ENCODE results near the gene GGT6. TPM values are rescaled to one million over a fixed set of nuclear protein-coding genes. Genes with fewer than 3 reads are reported as not detected.

The GGT6 gene
- total RNA-seq, 2 experiments from 2014 or later, result not detected

DNA sequence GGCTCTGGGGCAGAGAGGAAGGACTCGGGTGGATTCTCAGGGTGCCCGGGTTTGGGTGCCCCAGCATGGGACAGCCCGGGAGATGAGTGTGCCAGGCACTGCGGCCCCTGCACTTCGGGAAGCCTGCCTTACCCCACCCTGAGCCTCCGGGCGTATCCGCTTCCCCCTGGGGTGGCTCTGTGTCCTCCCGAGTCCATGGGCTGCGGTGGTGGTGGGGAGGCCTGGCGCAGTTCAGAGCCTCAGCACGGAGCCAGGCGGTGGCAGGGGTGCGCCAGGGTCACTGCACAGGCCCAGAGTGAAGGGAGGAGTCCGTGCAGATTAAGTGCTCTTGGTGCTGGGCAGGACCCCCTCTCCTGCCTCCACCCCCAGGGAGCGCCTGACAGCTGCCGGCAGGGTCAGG is 25.9 kb downstream of the GGT6 start:
- DNase-seq (no peak), ATAC-seq (no peak)
- CTCF ChIA-PET, result no interaction called here
- Mint-ChIP-seq H3K36me3 (no peaks in the 10 kb centered on the region), H3K27ac (no peak overlapping the region), H3K4me1 (peaks cover 6% of the 10 kb centered on the region), H3K9me3 (ENCODE audit: low read depth) (no peaks in the 10 kb centered on the region), H3K27me3 (peaks cover 3% of the 10 kb centered on the region), H3K4me3 (no peak overlapping the region)

DNA sequence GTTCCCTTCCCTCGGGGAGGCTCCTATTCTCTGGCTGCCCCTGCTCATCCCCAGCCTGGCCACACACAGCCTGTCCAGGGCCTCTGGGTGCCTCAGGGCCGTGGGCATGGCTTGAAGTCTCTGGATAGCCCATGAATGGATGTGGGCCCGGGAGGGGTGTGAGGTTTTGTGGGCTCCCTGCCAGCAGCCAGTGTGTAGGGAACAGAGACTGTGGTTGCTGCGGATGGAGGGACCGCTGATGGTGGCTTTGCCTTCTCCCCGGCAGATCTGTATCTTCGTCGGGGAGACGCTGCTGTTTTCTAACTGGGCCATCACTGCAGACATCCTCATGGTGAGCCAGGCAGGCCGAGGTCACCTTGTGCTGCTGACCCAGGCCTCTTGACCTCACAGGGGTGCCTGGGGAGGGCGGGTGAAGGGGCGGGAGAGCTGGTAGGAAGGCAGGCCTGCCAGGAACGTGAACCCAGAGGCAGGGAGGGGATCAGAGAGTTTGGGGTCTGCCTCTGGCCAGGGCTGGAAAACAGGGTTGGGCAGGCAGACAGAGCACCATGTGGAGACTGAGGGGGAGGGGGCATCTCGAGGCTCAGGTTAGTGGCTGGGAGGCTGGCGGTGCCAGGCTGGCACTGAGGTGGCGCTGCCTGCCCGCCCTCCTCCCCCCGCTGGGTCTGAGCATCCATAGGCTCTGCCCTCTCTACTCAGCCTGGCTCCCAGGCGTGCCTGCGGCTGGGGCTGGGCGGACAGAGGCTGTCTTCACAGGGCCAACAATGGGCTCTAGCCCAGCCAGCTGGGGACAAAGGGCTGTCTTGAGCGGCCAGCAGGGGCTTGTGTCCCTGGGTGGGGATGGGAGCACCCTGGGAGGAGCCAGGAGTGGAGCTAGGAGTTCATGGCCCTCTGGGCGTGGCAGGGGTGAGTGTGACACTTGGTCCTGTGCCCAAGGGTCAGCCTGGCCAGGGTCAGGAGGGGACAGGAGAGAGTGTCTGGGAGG is 26.6 kb downstream of the GGT6 start:
- CTCF ChIA-PET, result no interaction called here
- Mint-ChIP-seq H3K4me1 (peaks cover 6% of the 10 kb centered on the region), H3K4me3 (no peak overlapping the region), H3K9me3 (ENCODE audit: low read depth) (no peaks in the 10 kb centered on the region), H3K27me3 (peaks cover 5% of the 10 kb centered on the region), H3K27ac (no peak overlapping the region), H3K36me3 (no peaks in the 10 kb centered on the region)
- no peak for ATAC-seq
- peak; percentile 47 for DNase-seq

DNA sequence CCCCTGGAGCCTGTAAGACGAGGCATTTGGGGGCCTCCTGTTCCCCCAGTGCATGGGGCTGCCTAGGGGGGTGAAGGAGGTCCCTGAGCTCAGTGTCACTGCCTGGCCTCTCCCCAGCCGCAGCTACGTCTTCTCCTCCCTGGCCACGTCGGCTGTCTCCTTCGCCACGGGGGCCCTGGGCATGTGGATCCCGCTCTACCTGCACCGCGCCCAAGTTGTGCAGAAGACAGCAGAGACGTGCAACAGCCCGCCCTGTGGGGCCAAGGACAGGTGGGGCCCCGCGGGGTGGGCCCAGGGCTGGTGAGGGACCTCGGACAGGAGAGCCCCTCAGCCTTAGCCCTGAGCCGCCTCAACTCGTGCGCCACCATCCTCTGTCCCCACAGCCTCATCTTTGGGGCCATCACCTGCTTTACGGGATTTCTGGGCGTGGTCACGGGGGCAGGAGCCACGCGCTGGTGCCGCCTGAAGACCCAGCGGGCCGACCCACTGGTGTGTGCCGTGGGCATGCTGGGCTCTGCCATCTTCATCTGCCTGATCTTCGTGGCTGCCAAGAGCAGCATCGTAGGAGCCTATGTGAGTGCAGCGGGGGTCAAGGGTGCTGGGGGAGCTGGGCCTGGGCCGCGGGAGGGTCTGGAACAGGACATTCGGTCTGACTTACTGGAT is 27.4 kb downstream of the GGT6 start:
- no peak for DNase-seq
- Mint-ChIP-seq H3K9me3 (ENCODE audit: low read depth) (no peaks in the 10 kb centered on the region), H3K36me3 (no peaks in the 10 kb centered on the region), H3K27ac (no peak overlapping the region), H3K4me1 (peaks cover 6% of the 10 kb centered on the region), H3K4me3 (no peak overlapping the region), H3K27me3 (peaks cover 5% of the 10 kb centered on the region)
- CTCF ChIA-PET, result interaction anchor here (1.0 kb wide), 1 partner anchor 112 kb away, joined by 4 read pairs; no protein-coding TSS in a partner anchor
- ATAC-seq, result no peak

- no peak for ATAC-seq
- CTCF ChIA-PET, result interaction anchor here (1.0 kb wide), 1 partner anchor 111 kb away, joined by 4 read pairs; no protein-coding TSS in a partner anchor
- Mint-ChIP-seq H3K9me3 (ENCODE audit: low read depth) (no peaks in the 10 kb centered on the region), H3K4me1 (peaks cover 6% of the 10 kb centered on the region), H3K4me3 (no peak overlapping the region), H3K27me3 (peaks cover 8% of the 10 kb centered on the region), H3K36me3 (no peaks in the 10 kb centered on the region), H3K27ac (no peak overlapping the region)
- DNase-seq, result no peak
Observed at GRCh38 chr17:4531988-4532736, 28.2 kb downstream of the GGT6 start.

DNA sequence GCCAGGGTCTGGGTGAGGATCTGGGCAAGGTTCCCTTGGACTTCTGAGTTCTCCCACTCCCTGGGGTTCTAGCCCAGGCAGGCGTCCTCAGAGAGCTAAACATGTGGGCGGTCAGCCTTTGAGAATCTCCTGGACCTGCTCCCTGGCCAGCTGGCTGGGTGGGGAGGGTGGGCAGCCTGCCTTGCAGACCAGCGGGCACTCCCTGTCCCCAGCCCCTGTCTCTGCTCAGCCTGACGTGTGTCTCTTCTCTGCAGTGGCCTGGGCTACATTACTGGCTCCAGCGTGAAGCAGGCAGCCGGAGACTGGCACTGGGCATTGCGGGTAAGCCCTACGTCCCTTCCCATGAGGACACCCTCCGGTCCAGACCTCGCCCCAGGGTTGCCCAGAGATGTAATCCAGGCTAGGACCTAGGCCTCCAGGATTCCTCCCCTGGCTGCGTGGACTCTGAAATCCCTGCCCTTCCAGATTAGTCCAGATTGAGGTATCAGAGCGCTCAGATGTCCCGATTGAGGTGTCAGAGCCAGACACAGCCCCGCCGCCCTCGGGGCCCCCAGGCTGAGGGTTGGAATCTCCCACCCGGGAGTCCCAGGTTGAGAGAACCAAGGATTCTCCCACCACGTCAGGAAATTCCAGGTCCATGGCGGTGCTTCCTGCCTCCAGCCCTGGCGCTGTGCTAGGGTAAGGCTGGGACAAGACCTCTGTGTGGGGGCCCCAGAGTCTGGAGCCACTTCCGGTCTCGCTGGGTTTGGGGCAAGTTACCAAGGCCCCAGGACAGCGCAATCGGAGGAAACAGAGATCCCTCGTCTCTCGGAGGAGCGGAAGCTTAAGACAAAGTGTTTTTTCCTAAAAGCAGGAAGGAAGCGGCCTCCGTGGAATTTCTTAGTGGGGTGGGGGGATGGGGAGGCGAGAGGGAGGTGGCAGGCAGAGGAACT is 29.3 kb downstream of the GGT6 start:
- Mint-ChIP-seq H3K36me3 (no peaks in the 10 kb centered on the region), H3K4me1 (peaks cover 6% of the 10 kb centered on the region), H3K4me3 (no peak overlapping the region), H3K27ac (no peak overlapping the region), H3K9me3 (ENCODE audit: low read depth) (no peaks in the 10 kb centered on the region), H3K27me3 (peaks cover 11% of the 10 kb centered on the region)
- CTCF ChIA-PET, result interaction anchor here (1.0 kb wide), 1 partner anchor 26 kb away, joined by 3 read pairs; no protein-coding TSS in a partner anchor
- DNase-seq (no peak), ATAC-seq (no peak)

DNA sequence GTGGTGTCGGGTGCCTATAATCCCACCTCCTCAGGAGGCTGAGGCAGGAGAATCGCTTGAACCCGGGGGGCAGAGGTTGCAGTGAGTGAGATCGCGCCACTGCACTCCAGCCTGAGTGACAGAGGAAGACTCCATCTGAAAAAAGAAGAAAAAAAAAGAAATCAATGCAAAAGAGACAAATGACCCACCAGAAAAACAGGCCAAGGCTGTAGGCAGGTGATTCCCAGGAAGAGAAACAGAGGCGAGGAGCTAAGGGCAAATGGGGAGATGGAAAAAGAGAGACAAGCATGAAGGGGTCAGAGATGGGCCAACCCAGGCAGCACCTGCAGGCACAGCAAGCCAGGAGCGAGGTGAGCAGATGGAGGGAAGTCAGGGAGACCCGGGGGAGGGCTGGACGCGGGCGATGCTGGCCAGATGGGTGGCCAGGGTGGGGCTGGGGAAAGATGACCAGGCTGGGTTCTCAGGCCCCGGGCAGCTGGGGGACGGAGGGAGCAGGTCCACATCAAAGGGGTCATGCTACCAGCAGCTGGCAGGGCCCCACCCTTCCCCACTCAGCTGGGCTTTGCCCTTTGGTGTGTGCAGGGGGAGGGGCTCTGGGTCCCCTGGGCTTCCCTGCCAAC is 30.7 kb downstream of the GGT6 start:
- CTCF ChIA-PET, result no interaction called here
- Mint-ChIP-seq H3K27me3 (peaks cover 15% of the 10 kb centered on the region), H3K9me3 (ENCODE audit: low read depth) (no peaks in the 10 kb centered on the region), H3K4me3 (no peak overlapping the region), H3K27ac (no peak overlapping the region), H3K36me3 (no peaks in the 10 kb centered on the region), H3K4me1 (peaks cover 6% of the 10 kb centered on the region)
- no peak for ATAC-seq
- DNase-seq, result no peak

- peaks cover 15% of the 10 kb centered on the region for H3K27me3 Mint-ChIP-seq
- CTCF ChIA-PET, result interaction anchor here (0.6 kb wide), 1 partner anchor 510 kb away, joined by 3 read pairs; no protein-coding TSS in a partner anchor
- H3K4me3 Mint-ChIP-seq, result no peak overlapping the region
- no peak for ATAC-seq
- H3K27ac Mint-ChIP-seq, result no peak overlapping the region
- no peaks in the 10 kb centered on the region for H3K4me1 Mint-ChIP-seq
- no peaks in the 10 kb centered on the region for H3K9me3 Mint-ChIP-seq (ENCODE audit: low read depth)
- H3K36me3 Mint-ChIP-seq, result no peaks in the 10 kb centered on the region
- DNase-seq, result no peak
Observed at GRCh38 chr17:4527566-4528125, 32.7 kb downstream of the GGT6 start.

- peaks cover 15% of the 10 kb centered on the region for H3K27me3 Mint-ChIP-seq
- ATAC-seq, result no peak
- no peaks in the 10 kb centered on the region for H3K36me3 Mint-ChIP-seq
- no peaks in the 10 kb centered on the region for H3K9me3 Mint-ChIP-seq (ENCODE audit: low read depth)
- no peaks in the 10 kb centered on the region for H3K4me1 Mint-ChIP-seq
- H3K27ac Mint-ChIP-seq, result no peak overlapping the region
- CTCF ChIA-PET, result interaction anchor here (0.6 kb wide), 1 partner anchor 511 kb away, joined by 3 read pairs; no protein-coding TSS in a partner anchor
- DNase-seq, result no peak
- no peak overlapping the region for H3K4me3 Mint-ChIP-seq
Observed at GRCh38 chr17:4527134-4527533, 33.2 kb downstream of the GGT6 start.

DNA sequence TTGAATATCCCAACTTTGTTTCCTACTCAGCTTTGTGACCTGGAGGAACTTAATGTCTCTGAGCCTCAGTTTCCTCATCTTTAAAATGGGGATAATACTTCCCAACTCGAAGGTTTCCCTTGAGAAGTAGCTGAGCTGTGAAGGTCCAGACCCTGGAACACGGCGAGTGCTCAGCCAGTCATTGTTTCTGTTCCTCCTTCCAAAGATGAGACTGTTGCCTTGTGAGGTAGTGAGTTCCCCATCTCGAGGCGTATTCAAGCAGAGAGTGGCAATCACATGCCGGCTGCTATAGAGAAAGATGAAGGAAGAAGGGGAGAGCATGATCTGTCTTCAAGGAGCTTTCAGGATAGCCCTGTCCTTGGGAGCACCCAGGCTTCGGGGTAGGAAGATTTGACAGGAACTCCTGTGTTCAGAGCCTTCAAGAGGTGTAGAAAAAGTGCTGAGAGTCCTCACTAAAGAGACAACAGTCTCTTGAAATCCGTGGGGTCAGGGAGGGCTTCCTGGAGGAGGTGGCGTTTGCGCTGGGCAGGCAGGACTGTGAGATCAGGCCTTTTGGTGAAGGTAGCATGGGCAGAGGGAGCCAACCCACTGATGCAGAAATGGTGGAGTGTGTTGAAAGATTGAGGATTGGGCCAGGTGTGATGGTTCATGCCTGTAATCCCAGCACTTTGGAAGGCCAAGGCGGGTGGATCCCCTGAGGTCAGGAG is 34.5 kb downstream of the GGT6 start:
- peaks cover 13% of the 10 kb centered on the region for H3K27me3 Mint-ChIP-seq
- CTCF ChIA-PET, result no interaction called here
- no peaks in the 10 kb centered on the region for H3K4me1 Mint-ChIP-seq
- no peak overlapping the region for H3K27ac Mint-ChIP-seq
- ATAC-seq (no peak), DNase-seq (no peak)
- no peaks in the 10 kb centered on the region for H3K36me3 Mint-ChIP-seq
- H3K9me3 Mint-ChIP-seq (ENCODE audit: low read depth), result no peaks in the 10 kb centered on the region
- H3K4me3 Mint-ChIP-seq, result no peak overlapping the region

- DNase-seq (no peak), ATAC-seq (no peak)
- no peaks in the 10 kb centered on the region for H3K9me3 Mint-ChIP-seq (ENCODE audit: low read depth)
- H3K4me1 Mint-ChIP-seq, result peaks cover under 1% of the 10 kb centered on the region
- CTCF ChIA-PET, result interaction anchor here (0.6 kb wide), 1 partner anchor 24 kb away, joined by 3 read pairs; no protein-coding TSS in a partner anchor
- no peak overlapping the region for H3K27ac Mint-ChIP-seq
- no peak overlapping the region for H3K4me3 Mint-ChIP-seq
- H3K27me3 Mint-ChIP-seq, result peaks cover 10% of the 10 kb centered on the region
- H3K36me3 Mint-ChIP-seq, result no peaks in the 10 kb centered on the region
Observed at GRCh38 chr17:4523946-4524345, 36.4 kb downstream of the GGT6 start.

DNA sequence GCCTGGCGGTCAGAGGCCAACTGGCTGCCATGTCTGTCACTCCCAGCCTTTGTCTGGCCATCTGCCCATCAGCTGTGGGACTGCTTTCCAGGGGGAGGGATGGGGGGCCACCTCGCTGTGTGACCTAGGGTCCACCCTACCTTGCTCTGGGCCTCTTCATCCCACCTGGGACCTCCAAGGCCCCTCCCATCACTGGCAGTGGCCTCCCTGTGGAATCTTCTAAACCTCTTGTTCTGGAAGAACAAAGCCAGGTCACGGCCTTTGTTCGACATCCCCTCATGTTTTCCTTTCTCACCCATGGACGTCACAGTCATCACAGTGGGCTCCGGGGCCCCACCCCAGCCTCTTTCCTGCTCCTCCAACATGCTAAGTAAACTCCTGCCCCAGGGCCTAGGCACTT is 37.7 kb downstream of the GGT6 start:
- CTCF ChIA-PET, result no interaction called here
- Mint-ChIP-seq H3K27ac (no peak overlapping the region), H3K36me3 (no peaks in the 10 kb centered on the region), H3K27me3 (peaks cover 12% of the 10 kb centered on the region), H3K4me3 (no peak overlapping the region), H3K4me1 (peaks cover 11% of the 10 kb centered on the region), H3K9me3 (ENCODE audit: low read depth) (no peaks in the 10 kb centered on the region)
- ATAC-seq (no peak), DNase-seq (no peak)

Measured in activated CD8-positive, alpha-beta memory T cell treated with anti-CD3 and anti-CD28 coated beads, Interleukin-2, amount 10 ng/mL, durations not matched to agents 7 days and 5 days (primary cell).